Right lobe of liver (tissue), 6 donors: ENCODE results near the gene NEIL1. TPM values are rescaled to one million over a fixed set of nuclear protein-coding genes. Genes with fewer than 3 reads are reported as not detected.
A peak's percentile ranks its signal among the peaks of the same experiment; 100 is the strongest.

Source experiments
- ATAC-seq, 4 donors: fragments of 200-7000 bp; cut with Tn5 transposase; one replicate each; pipeline ENCODE4 v1.9.1; 2020; ENCODE audit warnings: mild to moderate bottlenecking in 4 of 4, moderate library complexity in 4 of 4
- DNase-seq, 3 donors: peaks; one replicate each; pipeline ENCODE4 v3.0.0-alpha.2; 2020
- H3K27ac ChIP-seq, 3 donors: fragments of 200-600 bp; one replicate each; pipeline ENCODE4 v1.8.0; 2022
- H3K27me3 ChIP-seq, 2 donors: fragments of 200-600 bp; one replicate each; pipeline ENCODE4 v1.8.0; 2022
- H3K36me3 ChIP-seq, 4 donors: fragments of 200-600 bp; sonication (generic) in 1 of 4; one replicate each; pipeline versions ENCODE4 v1.5.1 to v1.8.0; 2017 to 2022; ENCODE audit warnings: control low read depth in 1 of 4
- H3K4me1 ChIP-seq, 4 donors: fragments of 200-600 bp; sonication (generic) in 1 of 4; one replicate each; pipeline versions ENCODE4 v1.5.1 to v1.8.0; 2017 to 2022; ENCODE audit warnings: control low read depth in 1 of 4
- H3K4me3 ChIP-seq, 3 donors: fragments of 200-600 bp; one replicate each; pipeline ENCODE4 v1.8.0; 2022
- H3K9me3 ChIP-seq, 4 donors: fragments of 200-600 bp; sonication (generic) in 1 of 4; one replicate each; pipeline versions ENCODE4 v1.5.1 to v1.8.0; 2017 to 2022; ENCODE audit warnings: control low read depth in 1 of 4
- POLR2A ChIP-seq: fragments of 450-650 bp; IDR thresholded peaks from one replicate; pipeline ENCODE4 v1.6.1; 2017; ENCODE audit warnings: antibody characterized with exemption, mild to moderate bottlenecking
- WGBS: methylation state at CpG from one replicate; pipeline ENCODE4 v1.1.6; 2018; ENCODE audit warnings: low coverage, low lambda C conversion rate; ENCODE audit not compliant: insufficient coverage; ENCODE audit errors: missing lambda C conversion rate; 5-methylcytosine and 5-hydroxymethylcytosine counted together
- intact Hi-C, 2 donors: fragments of 100-400 bp; cut with DNase I; formaldehyde crosslinking; loops; one replicate each; pipeline versions ENCODE4 v1.11.2 to v1.14.1; 2022
- total RNA-seq, 6 experiments: library from RNA; depleted of rRNA in 2 of 6; stranded (reverse); fragments of >200 nt in 2 of 6; fragmentation: NEBNext Ultra II Directional in 3 of 6; extraction: Animal tissue kit (Norgen Biotek cat#: 25700) in 3 of 6; gene quantifications; one replicate each; pipeline versions ENCODE4 v1.1.0 to v1.2.4, GENCODE V29; 2016 to 2023
- TF ChIP-seq, protein P1 (sequence below), 4 donors: fragments of 200-600 bp in 3 of 4; fragments of 450-650 bp in 1 of 4; IDR thresholded peaks; one replicate each; pipeline versions ENCODE4 v1.5.1 to v1.8.0; 2016 to 2022; ENCODE audit warnings: antibody characterized with exemption in 4 of 4, mild to moderate bottlenecking in 2 of 4
- donor health status: DM: no; HTN: yes; CAD: no.
- donor health status: DM: no; HTN: no; CAD: no.
- donor health status: DM: no; HTN: no; CAD: no.
- donor health status: DM: no; HTN: yes; CAD: no.
- donor health status: DM: no; HTN: yes; CAD: no.

NEIL1 gene
- total RNA-seq, 6 experiments from 2014 or later, result 16.6 to 32.7 (median 23.7) TPM

- Histone ChIP-seq H3K4me1 (peaks cover 0 to 14% (median 4%) of the 10 kb centered on the region in 4 donors), H3K9me3 (no peaks in the 10 kb centered on the region), H3K27me3 (no peaks in the 10 kb centered on the region), H3K36me3 (peaks cover 0 to 6% (median 0%) of the 10 kb centered on the region in 4 donors), H3K4me3 (peak overlapping the region; percentile 73 to 94 (median 90)), H3K27ac (peak overlapping the region in 2 of 3 donors; percentile 21 to 54)
- TF ChIP-seq, protein P1, sequence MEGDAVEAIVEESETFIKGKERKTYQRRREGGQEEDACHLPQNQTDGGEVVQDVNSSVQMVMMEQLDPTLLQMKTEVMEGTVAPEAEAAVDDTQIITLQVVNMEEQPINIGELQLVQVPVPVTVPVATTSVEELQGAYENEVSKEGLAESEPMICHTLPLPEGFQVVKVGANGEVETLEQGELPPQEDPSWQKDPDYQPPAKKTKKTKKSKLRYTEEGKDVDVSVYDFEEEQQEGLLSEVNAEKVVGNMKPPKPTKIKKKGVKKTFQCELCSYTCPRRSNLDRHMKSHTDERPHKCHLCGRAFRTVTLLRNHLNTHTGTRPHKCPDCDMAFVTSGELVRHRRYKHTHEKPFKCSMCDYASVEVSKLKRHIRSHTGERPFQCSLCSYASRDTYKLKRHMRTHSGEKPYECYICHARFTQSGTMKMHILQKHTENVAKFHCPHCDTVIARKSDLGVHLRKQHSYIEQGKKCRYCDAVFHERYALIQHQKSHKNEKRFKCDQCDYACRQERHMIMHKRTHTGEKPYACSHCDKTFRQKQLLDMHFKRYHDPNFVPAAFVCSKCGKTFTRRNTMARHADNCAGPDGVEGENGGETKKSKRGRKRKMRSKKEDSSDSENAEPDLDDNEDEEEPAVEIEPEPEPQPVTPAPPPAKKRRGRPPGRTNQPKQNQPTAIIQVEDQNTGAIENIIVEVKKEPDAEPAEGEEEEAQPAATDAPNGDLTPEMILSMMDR (IDR thresholded peaks at IDR 0.05), result no peak
- TF ChIP-seq POLR2A, result no peak
- intact Hi-C loops, result no loop called here
- no peak for ATAC-seq
- DNase-seq, result no peak
- WGBS, result 33% methylated on average over 3 of the region's 3 CpGs
Measured at GRCh38 chr15:75335313-75335704, 11.5 kb upstream of the NEIL1 start.

DNA sequence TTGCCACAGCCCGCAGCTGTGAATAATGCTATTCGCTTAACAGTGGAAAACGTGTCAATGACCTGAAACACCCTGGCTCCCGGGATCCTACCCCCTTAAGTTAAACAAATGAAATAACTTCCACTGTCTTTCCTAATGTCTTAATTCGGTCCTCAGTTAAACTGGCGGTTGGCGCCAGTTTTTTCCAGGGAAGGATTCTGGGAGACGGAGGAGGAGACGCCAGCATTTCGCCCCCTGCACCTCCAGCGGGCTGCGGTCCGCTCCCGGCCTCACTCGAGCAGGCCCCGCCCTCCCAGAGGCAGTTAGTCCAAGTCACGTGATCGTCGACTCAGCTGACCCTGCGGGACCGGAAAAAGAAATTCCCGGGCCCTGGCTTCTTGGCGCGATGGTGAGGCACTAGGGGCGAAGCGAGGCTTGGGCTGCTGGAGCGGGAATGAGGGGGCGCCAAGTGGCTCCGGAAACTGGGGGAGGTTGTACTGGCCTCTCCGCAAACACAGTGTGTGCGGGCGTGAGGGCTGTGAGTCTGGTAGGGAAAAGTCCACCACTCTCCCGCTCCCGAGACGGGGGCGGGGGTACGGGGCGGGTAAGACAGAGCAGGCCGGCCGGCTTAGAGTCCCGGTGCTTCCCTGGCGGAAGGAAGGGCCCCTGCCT, 11.0 kb upstream of the NEIL1 start, which contains the start of gene COMMD4:
TSS of gene COMMD4 (plus strand) at position 359 of the 651 bp plus-strand sequence. CDS start at position 386, 27 bp downstream.
- Histone ChIP-seq H3K4me3 (peak within 1 kb of the TSS; percentile 73 to 94 (median 90)), H3K27me3 (no peaks in the 10 kb centered on the region), H3K27ac (peak within 1 kb of the TSS in 2 of 3 donors; percentile 21 to 54), H3K36me3 (peaks cover 0 to 6% (median 0%) of the 10 kb centered on the region in 4 donors), H3K9me3 (no peaks in the 10 kb centered on the region), H3K4me1 (peaks cover 0 to 14% (median 4%) of the 10 kb centered on the region in 4 donors)
- ATAC-seq (peak; percentile 90 to 96 (median 94)), DNase-seq (peak; percentile 95 to 96 (median 96))
- TF ChIP-seq, protein P1 (IDR thresholded peaks at IDR 0.05), result no peak
- peak; percentile 22 for TF ChIP-seq POLR2A
- 0% methylated on average over 16 of the region's 42 CpGs for WGBS
- intact Hi-C loops, result no loop called here

- peaks cover 0 to 6% (median 0%) of the 10 kb centered on the region in 4 donors for H3K36me3 ChIP-seq
- DNase-seq, result no peak
- no peak overlapping the region for H3K4me3 ChIP-seq
- H3K27ac ChIP-seq, result no peak overlapping the region
- H3K27me3 ChIP-seq, result no peaks in the 10 kb centered on the region
- peak in 1 of 4 donors; percentile 11 for ATAC-seq
- no peaks in the 10 kb centered on the region for H3K9me3 ChIP-seq
- no CpG with 5 or more reads among the region's 11 CpGs for WGBS
- intact Hi-C loops, result no loop called here
- TF ChIP-seq POLR2A, result no peak
- TF ChIP-seq, protein P1 (IDR thresholded peaks at IDR 0.05), result no peak
- H3K4me1 ChIP-seq, result peaks cover 0 to 14% (median 4%) of the 10 kb centered on the region in 4 donors
Measured at GRCh38 chr15:75338661-75339240, 8.1 kb upstream of the NEIL1 start.

- DNase-seq, result no peak
- Histone ChIP-seq H3K27ac (no peak overlapping the region), H3K36me3 (peaks cover 0 to 6% (median 0%) of the 10 kb centered on the region in 4 donors), H3K4me1 (peaks cover 0 to 14% (median 4%) of the 10 kb centered on the region in 4 donors), H3K4me3 (no peak overlapping the region), H3K27me3 (no peaks in the 10 kb centered on the region), H3K9me3 (no peaks in the 10 kb centered on the region)
- WGBS, result 100% methylated on average over 1 of the region's 13 CpGs
- ATAC-seq, result no peak
- intact Hi-C loops, result no loop called here
- TF ChIP-seq, protein P1 (IDR thresholded peaks at IDR 0.05), result no peak
- TF ChIP-seq POLR2A, result no peak
Measured at GRCh38 chr15:75339531-75340240, 7.2 kb upstream of the NEIL1 start.
